Effector memory CD4-positive, alpha-beta T cell (primary cell): Measurements from ENCODE around the gene GTPBP6.
"Not testable (repeated sequence)": the region's sequence is repeated elsewhere in the genome, so short reads cannot be mapped to it uniquely, and the experiment has no call there.

Experiments used
- DNase-seq, 3 donors: peaks; one replicate each; pipeline ENCODE4 v3.0.0-alpha.2; 2020
- H3K27ac ChIP-seq: 2 replicates; pipeline ENCODE4 v1.7.0; 2013; ENCODE audit warnings: mild to moderate bottlenecking, low read length, moderate library complexity; ENCODE audit not compliant: insufficient read depth, poor library complexity, severe bottlenecking
- H3K27me3 ChIP-seq: replicated peaks from 2 replicates; pipeline ENCODE4 v1.7.0; 2013; ENCODE audit warnings: mild to moderate bottlenecking, low read length; ENCODE audit not compliant: insufficient read depth, control insufficient read depth, poor library complexity, severe bottlenecking
- H3K36me3 ChIP-seq: 2 replicates; pipeline ENCODE4 v1.7.0; 2013; ENCODE audit warnings: mild to moderate bottlenecking, low read length, moderate library complexity; ENCODE audit not compliant: control insufficient read depth, insufficient read depth
- H3K4me1 ChIP-seq: 2 replicates; pipeline ENCODE4 v1.7.0; 2013; ENCODE audit warnings: low read length, mild to moderate bottlenecking; ENCODE audit not compliant: control insufficient read depth, insufficient read depth, poor library complexity, severe bottlenecking
- H3K4me3 ChIP-seq: 2 replicates; pipeline ENCODE4 v1.7.0; 2013; ENCODE audit warnings: low read length, low read depth, mild to moderate bottlenecking; ENCODE audit not compliant: insufficient read depth, poor library complexity, severe bottlenecking
- H3K9me3 ChIP-seq: 2 replicates; pipeline ENCODE4 v1.7.0; 2013; ENCODE audit warnings: mild to moderate bottlenecking, low read length, moderate library complexity; ENCODE audit not compliant: control insufficient read depth

GTPBP6 gene

GRCh38 chrX:290476-291166 lies 28.0 kb downstream of the GTPBP6 start:
- Histone ChIP-seq H3K9me3 (no peaks in the 10 kb centered on the region), H3K4me1 (no peaks in the 10 kb centered on the region), H3K36me3 (peaks cover 23% of the 10 kb centered on the region), H3K27me3 (no peaks in the 10 kb centered on the region), H3K4me3 (no peak overlapping the region), H3K27ac (no peak overlapping the region)
- DNase-seq = no peak

GRCh38 chrX:288561-288991 lies 30.0 kb downstream of the GTPBP6 start:
- H3K36me3 ChIP-seq = peaks cover 20% of the 10 kb centered on the region
- H3K27me3 ChIP-seq = no peaks in the 10 kb centered on the region
- DNase-seq = no peak
- no peaks in the 10 kb centered on the region for H3K9me3 ChIP-seq
- no peak overlapping the region for H3K4me3 ChIP-seq
- no peak overlapping the region for H3K27ac ChIP-seq
- no peaks in the 10 kb centered on the region for H3K4me1 ChIP-seq

GRCh38 chrX:287670-288069 lies 30.9 kb downstream of the GTPBP6 start:
- H3K4me1 ChIP-seq = no peaks in the 10 kb centered on the region
- no peaks in the 10 kb centered on the region for H3K27me3 ChIP-seq
- DNase-seq = no peak
- H3K9me3 ChIP-seq = no peaks in the 10 kb centered on the region
- H3K27ac ChIP-seq = no peak overlapping the region
- H3K4me3 ChIP-seq = no peak overlapping the region
- H3K36me3 ChIP-seq = peaks cover 17% of the 10 kb centered on the region

- no peak overlapping the region for H3K27ac ChIP-seq
- no peaks in the 10 kb centered on the region for H3K27me3 ChIP-seq
- peaks cover 11% of the 10 kb centered on the region for H3K36me3 ChIP-seq
- H3K9me3 ChIP-seq = no peaks in the 10 kb centered on the region
- no peaks in the 10 kb centered on the region for H3K4me1 ChIP-seq
- DNase-seq = no peak
- no peak overlapping the region for H3K4me3 ChIP-seq
Measured at GRCh38 chrX:285076-285677, 33.4 kb downstream of the GTPBP6 start.

- Histone ChIP-seq H3K36me3 (peaks cover under 1% of the 10 kb centered on the region), H3K4me3 (peak overlapping the region; percentile 71), H3K27ac (peak overlapping the region; percentile 68), H3K4me1 (no peaks in the 10 kb centered on the region), H3K27me3 (no peaks in the 10 kb centered on the region), H3K9me3 (no peaks in the 10 kb centered on the region)
- peak; percentile 76 to 86 (median 82) for DNase-seq
Measured at GRCh38 chrX:283115-283845, 35.3 kb downstream of the GTPBP6 start.

GRCh38 chrX:282000-282681 lies 36.5 kb downstream of the GTPBP6 start:
- H3K9me3 ChIP-seq, H3K36me3 ChIP-seq, H3K27ac ChIP-seq, H3K4me1 ChIP-seq, H3K4me3 ChIP-seq, DNase-seq, H3K27me3 ChIP-seq: not testable (repeated sequence)

GRCh38 chrX:281166-281999 lies 37.2 kb downstream of the GTPBP6 start, which contains the start of gene PLCXD1:
Gene PLCXD1, plus strand, starts transcription at chrX:281381. Its CDS starts 2,807 bp downstream, at chrX:284188.
- H3K36me3 ChIP-seq = no peaks in the 10 kb centered on the region
- H3K9me3 ChIP-seq = no peaks in the 10 kb centered on the region
- no peaks in the 10 kb centered on the region for H3K27me3 ChIP-seq
- no peak for DNase-seq
- H3K4me1 ChIP-seq = peaks cover 4% of the 10 kb centered on the region
- no peak within 1 kb of the TSS for H3K4me3 ChIP-seq
- H3K27ac ChIP-seq = no peak within 1 kb of the TSS

GRCh38 chrX:280722-281121 lies 37.9 kb downstream of the GTPBP6 start:
- DNase-seq, H3K27me3 ChIP-seq, H3K27ac ChIP-seq, H3K9me3 ChIP-seq, H3K4me3 ChIP-seq, H3K36me3 ChIP-seq: not testable (repeated sequence)
- peaks cover 11% of the 10 kb centered on the region for H3K4me1 ChIP-seq

- H3K4me1 ChIP-seq = peaks cover 16% of the 10 kb centered on the region
- H3K9me3 ChIP-seq, H3K4me3 ChIP-seq, H3K27me3 ChIP-seq, H3K27ac ChIP-seq, DNase-seq, H3K36me3 ChIP-seq: not testable (repeated sequence)
Measured at GRCh38 chrX:279757-280604, 38.6 kb downstream of the GTPBP6 start.
